ENCODE measurements around the gene PALLD. TPM values are rescaled to one million over a fixed set of nuclear protein-coding genes. Genes with fewer than 3 reads are reported as not detected.
A peak's percentile ranks its signal among the peaks of the same experiment; 100 is the strongest.
"Not testable (repeated sequence)": the region's sequence is repeated elsewhere in the genome, so short reads cannot be mapped to it uniquely, and the experiment has no call there.

PALLD gene
- total RNA-seq, result 221 TPM

DNA sequence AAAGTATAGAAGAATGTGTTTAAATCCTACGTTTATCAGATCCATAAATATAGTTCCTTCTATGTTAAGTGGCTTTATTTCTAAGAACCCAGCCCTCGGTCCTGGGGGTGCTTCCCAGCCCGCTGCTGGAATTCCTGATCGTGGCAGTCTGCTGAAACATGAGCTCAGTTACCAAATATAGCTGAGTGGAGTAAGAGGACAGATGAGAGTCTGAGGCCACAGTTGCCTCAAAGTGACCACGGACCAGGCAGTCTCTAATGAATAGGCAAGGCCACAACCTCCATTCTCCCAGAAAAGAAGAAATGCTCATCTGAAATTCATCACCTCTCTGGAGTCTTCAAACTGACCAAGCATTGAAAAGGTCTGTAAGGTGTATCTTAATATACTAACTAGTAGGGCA is at the start of gene PALLD:
Gene PALLD, plus strand, starts transcription at position 219 of the 400 bp plus-strand sequence.
- DNase-seq, result peak; percentile 79

DNA sequence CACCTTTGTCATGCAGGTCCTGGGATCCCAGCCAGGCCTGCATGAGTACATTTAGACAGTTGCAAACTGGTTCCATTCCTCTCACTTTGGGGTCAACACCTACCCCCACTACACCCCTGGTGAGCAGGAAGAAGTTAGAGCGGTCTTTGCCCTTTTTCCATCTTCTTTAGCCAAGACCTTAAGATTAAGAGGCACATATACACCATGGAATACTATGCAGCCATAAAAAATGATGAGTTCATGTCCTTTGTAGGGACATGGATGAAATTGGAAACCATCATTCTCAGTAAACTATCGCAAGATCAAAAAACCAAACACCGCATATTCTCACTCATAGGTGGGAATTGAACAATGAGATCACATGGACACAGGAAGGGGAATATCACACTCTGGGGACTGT is 47.8 kb upstream of the PALLD start:
- DNase-seq, result not testable (repeated sequence)

DNA sequence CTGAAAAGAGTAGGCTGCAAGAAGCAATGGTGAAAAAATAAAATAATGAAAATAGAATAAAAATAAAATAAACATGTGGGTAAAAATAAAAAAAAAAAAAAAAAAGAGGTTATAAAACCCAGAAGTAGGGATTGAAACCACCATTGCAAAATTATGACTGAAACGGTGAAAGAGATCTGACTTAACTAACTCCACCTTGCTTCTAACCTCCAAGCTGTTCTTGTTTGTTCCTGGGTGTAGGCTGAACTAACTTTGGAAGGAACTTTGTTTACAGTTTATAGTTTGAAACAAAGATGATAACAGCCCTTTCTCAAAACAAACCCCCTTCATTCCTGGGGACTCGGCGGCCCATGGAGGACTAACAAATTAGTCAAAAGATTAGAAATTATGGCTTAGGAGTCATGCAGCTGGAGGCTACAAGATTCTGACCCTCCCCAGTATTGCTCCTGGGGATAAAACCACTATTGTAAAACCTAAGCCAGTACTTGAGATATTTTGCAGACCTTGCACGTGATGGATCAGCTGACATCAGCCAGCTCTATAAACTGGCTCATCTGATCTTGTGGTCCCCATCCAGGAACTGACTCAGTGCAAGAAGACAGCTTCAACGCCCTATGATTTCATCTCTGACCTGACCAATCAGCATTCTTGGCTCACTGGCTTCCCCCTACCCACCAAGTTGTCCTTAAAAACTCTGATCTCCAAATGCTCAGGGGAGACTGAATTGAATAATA is 47.0 kb upstream of the PALLD start:
- no peak for DNase-seq

DNA sequence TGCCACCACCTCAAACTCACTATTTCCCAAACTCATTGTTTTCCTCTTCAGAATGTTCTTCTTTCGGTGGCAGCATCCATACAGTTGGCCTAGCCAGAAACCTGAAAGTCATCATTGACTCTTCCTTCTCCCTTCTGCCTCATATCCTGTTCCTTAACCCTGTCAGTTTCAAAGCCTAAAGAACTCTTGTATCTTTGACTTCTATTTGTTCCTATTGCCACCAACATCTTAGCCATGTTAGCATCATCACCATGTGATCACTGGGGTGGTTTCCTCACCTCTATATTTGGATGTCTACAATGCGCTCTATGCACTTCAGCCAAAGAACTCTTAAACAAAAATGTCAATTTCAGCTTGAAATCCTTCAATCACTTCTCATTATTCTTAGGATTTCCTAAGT is 45.5 kb upstream of the PALLD start:
- no peak for DNase-seq

GRCh38 chr4:168451744-168452390 is 45.0 kb upstream of the PALLD start:
- DNase-seq, result no peak

DNA sequence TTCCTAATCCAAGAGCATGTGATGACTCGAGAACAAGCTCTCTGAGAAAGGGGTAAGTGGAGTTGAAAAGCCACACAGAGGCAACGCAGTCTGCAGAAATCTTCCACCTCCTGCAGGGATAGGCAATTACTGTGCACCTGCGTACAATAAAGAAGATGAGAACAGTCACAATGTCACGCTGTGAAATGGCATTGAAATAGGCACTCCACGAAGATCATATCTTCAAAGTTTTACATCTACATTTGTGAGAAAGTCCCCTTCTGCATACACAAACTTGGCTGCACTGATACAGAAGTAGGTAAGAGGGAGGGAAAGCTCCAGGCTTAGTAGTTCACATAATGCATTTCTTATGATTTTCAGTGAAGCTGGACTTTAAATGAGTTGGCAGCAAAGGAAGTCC is 43.7 kb upstream of the PALLD start:
- no peak for DNase-seq

DNA sequence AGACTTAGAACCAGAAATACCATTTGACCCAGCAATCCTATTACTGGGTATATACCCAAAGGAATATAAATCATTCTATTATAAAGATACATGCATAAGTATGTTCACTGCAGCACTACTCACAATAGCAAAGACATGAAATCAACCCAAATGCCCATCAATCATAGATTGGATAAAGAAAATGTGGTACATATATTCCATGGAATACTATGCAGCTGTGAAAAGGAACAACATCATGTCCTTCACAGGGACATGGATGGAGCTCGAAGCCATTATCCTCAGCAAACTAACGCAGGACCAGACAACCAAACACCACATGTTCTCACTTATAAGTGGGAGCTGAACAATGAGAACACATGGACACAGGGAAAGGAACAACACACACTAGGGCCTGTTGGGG is 38.6 kb upstream of the PALLD start:
- not testable (repeated sequence) for DNase-seq

- no peak for DNase-seq
These were observed 35.0 kb upstream of the PALLD start for GRCh38 chr4:168461821-168462220.

DNA sequence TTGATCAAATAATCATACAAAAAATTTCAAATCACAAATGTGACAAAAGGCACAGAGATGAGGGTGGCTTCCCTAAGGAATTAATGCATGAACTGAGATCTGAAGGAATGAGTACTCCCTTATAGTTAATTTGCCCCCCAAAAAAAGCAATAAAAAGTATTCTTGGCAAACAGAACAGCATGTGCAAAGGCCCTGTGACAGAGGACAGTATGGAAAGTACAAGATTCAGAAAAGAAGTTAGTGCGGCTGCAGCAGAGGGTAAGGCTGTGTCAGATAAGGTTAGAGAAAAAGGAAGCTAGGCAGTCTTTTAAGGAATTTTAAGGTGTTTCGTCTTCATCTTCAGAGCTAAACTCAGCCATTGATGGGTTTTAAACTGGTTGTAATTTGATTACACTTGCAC is 23.9 kb upstream of the PALLD start:
- DNase-seq, result no peak

DNA sequence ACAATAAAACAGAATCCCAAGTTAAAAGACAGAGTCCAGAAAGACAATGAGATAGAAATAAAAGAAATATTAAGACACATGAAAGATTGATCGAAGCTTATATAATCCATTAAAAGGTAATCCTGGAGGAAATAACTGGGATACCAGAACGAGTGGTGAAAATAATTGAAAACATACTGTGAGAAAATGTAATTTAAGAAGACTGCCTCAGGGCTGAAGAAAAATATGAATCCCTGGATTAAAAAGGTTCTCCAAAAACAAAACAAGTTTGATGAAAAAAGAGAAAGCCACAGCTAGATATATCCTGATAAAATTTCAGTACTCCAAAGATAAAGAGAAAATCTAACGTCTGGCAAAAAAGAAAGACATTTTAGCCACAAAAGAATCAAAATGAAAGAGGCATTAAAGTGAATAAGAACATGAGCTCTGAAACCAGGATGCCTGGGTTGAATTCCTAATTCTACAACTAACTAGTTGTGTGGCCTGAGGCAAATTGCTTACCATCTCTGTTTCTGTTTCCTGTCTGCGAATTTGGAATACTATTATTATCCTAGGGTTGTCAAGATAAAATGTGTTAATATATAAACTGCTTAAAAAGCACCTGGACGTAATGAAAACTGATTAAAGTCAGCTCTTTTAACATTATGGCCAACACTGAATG is 22.1 kb upstream of the PALLD start:
- DNase-seq, result no peak

- DNase-seq, result no peak
These were observed 21.1 kb upstream of the PALLD start for GRCh38 chr4:168475745-168476144.

DNA sequence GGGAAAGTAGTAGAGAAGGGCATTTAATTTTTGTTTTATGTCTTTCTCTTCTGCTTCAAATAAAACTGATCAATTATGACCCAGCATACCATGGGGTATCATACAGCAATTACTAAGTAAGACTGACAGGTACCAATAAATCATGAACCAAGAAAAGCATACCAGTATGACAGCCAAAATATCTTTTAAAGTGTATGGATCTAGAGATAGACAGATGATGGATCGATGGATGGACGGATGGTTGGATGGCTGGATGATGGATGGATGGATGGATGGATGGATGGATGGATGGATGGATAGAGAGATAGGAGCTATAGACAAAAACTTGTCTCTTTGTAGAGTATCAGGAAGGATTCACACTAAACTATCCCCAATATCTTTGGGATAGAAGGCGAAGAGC is 18.0 kb upstream of the PALLD start:
- no peak for DNase-seq

- DNase-seq, result peak; percentile 63
These were observed 15.8 kb upstream of the PALLD start for GRCh38 chr4:168480931-168481611.

GRCh38 chr4:168483811-168484210 is 13.0 kb upstream of the PALLD start:
- no peak for DNase-seq

- DNase-seq, result peak; percentile 39
These were observed 12.2 kb upstream of the PALLD start for GRCh38 chr4:168484626-168485025.

DNA sequence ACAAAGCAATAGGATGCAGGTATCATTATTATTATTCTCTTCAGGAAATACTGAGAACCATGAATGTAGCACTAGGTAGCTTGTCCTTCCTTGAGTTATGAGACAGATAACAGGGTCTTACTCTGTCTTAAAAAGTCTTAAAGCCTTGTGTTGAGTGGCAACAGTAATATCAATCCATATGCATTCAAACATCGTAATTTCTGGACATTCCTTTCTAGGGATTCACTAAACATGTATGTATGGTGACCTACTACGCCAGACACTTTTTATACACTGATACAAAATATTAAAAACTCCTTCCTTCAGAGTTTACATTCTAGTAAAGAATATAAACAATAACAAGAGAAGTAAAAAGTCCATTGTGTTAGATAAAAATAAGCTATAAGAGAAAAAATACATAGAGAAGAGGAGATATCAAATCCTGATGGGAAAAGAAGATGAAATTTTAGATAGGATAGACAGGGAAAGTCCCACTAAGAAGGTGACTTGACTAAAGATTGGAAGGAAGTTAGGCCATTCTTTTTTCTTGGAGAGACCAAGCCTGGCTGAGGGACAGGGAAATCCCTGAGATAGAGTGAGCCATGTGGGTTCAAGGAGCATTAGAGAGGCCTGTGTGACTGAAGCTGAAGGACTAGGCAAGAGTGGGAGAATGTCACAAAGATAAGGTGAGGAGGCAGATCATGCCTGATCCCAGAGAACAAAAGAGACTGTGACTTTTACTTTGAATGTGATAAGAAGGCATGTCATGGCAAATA is 11.5 kb upstream of the PALLD start:
- DNase-seq, result no peak

DNA sequence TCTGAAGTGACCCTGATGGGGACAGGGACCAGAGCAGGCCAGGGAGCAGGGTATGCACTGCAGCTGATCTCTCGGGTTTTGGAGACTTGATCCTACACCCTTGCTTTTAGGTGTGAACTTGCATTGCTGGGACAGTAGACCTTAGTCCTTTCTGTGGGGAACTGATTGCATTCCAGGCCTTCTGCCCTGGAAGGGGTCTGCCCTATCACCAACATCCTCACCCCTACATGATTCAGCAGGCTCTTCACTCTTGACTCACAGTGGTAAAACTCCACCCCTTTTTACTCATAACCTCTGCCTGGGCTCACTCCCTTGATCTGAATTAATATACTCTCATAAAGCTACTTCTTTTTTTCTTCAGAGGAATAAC is 10.0 kb upstream of the PALLD start:
- DNase-seq, result no peak

DNA sequence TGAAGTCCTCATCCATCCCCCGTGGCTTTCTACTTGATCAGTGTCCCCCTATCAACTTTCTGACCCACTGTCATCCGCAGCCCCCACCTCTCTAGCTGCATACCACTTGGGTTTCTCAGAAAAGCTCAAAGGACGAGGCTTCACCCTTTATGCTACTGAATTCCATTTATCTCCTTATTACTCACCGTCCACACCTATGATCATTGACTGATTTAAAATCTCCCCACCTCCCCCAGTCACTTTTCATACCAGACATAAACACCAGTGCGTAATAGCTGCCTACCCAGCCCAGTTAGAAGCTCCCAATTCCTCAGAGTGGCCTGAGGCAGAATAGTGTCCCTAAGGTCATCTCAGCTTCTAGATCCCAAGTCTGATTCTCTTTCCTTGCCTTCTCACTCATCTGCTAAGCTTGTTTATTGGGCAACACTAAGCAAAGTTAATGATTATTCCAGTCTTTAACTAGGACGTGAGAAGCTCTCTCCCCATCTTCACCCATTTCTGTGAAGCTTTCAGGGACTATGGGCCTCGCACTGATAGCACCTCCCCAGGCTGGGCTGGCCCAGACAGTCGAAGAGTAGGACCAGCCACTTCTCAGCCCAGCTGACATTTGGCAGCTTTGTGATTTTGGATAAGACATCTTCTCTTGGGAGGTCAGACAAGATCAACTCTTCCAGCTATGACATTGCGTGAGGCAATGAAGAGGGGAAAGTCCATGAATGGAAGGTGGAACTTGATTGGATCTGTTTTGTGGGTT is 9.4 kb upstream of the PALLD start:
- no peak for DNase-seq

DNA sequence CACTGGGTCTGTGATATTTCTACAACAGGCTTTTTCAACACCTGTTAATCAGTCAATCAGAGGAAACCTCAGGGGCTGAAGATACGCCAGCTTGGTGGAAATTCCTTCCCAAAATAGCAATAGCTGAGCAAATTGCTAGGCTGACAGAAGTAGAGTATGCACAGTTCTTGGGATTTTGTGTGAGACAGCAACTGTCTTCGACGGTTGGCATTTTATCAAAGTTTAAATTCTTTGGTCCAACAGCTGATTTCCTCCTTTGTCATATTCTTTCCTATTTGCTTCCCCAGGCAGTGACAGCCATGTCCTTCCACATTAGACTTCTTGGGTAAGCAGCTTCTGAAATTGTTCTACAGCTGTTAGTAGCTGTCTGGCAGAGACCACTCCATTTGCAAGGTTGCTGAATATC is 8.0 kb upstream of the PALLD start:
- peak; percentile 93 for DNase-seq

- no peak for DNase-seq
These were observed 7.2 kb upstream of the PALLD start for GRCh38 chr4:168489616-168490015.

GRCh38 chr4:168490711-168491110 is 6.1 kb upstream of the PALLD start:
- DNase-seq, result no peak

DNA sequence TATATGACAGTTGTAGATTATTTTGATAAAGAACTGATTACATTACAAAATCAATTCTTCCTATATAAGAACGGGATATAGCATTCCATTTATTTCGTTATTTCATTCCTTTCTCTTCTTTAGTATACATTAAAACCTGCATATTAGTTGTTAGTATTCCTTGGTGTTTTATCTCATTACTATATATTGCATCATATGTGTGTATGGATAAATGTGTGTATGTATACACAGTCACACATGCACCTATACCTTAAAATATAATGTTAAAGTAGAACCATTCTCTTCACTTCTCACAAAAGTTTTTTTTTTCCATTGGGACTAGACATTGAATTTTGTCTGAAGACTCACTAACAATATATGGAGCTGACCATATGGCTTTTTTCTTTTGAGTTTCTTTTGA is 5.3 kb upstream of the PALLD start:
- no peak for DNase-seq
